ENCODE data around the gene ORC3.

DNA sequence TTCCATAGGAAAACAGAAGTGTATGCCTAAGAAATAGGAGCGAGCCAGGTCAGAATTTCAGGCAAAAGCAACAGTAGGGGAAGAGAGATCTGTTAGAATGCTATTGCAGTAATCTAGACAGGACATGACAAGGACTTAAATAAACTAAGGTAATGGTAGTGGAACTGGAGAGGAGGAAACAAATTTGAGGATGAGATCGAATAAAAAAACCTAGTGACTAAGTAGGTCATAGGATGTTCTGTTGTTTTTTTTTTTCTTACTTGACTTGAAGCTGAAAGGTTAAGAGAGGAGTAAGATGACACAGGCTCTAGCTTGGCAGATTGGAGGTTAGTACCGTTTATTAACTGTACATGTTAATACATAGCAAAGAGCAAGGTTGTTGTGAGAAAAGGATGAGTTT, 28.6 kb downstream of the ORC3 start:
- no peak for TF ChIP-seq GATA3 (IDR thresholded peaks at IDR 0.05; ENCODE audit: low read depth, low read length)
- no peak for TF ChIP-seq GATA2 (IDR thresholded peaks at IDR 0.05; ENCODE audit: low read depth, low read length)
